Gastrocnemius medialis (tissue), 4 donors: ENCODE data around the gene VAT1L.

Experiments
- POLR2A ChIP-seq, 2 donors: fragments of 450-650 bp; IDR thresholded peaks; one replicate each; pipeline ENCODE4 v1.6.1; 2017; ENCODE audit warnings: antibody characterized with exemption in 2 of 2, mild to moderate bottlenecking in 2 of 2, moderate library complexity in 2 of 2
- TF ChIP-seq, protein P1 (sequence below), 5 experiments: fragments of 450-650 bp in 3 of 5; fragments of 200-600 bp in 2 of 5; sonication (generic) in 2 of 5; IDR thresholded peaks in 4 of 5; conservative IDR thresholded peaks in 1 of 5; 1 replicate in 4 of 5; 2 replicates in 1 of 5; pipeline ENCODE4 v1.5.1; 2016 to 2019; ENCODE audit warnings: antibody characterized with exemption in 5 of 5, mild to moderate bottlenecking in 3 of 5, moderate library complexity in 3 of 5

GRCh38 chr16:77758508-77758907 lies 29.9 kb upstream of the VAT1L start:
- no peak for TF ChIP-seq POLR2A (IDR thresholded peaks at IDR 0.05)
- TF ChIP-seq, protein P1, sequence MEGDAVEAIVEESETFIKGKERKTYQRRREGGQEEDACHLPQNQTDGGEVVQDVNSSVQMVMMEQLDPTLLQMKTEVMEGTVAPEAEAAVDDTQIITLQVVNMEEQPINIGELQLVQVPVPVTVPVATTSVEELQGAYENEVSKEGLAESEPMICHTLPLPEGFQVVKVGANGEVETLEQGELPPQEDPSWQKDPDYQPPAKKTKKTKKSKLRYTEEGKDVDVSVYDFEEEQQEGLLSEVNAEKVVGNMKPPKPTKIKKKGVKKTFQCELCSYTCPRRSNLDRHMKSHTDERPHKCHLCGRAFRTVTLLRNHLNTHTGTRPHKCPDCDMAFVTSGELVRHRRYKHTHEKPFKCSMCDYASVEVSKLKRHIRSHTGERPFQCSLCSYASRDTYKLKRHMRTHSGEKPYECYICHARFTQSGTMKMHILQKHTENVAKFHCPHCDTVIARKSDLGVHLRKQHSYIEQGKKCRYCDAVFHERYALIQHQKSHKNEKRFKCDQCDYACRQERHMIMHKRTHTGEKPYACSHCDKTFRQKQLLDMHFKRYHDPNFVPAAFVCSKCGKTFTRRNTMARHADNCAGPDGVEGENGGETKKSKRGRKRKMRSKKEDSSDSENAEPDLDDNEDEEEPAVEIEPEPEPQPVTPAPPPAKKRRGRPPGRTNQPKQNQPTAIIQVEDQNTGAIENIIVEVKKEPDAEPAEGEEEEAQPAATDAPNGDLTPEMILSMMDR (IDR thresholded peaks at IDR 0.05 in 4 of 5, conservative IDR thresholded peaks at IDR 0.05 in 1 of 5) = no peak
